NCI-H226 (cell line): ENCODE results near the gene PLCB1.

Experiments
- DNase-seq: peaks from one replicate; pipeline ENCODE4 v3.0.0-alpha.2; 2015

PLCB1 gene

GRCh38 chr20:8764344-8764962 is 632.4 kb downstream of the PLCB1 start:
- peak; percentile 30 for DNase-seq

- no peak for DNase-seq
Measured at GRCh38 chr20:8766868-8767390, 634.9 kb downstream of the PLCB1 start.

GRCh38 chr20:8774412-8774811 is 642.3 kb downstream of the PLCB1 start:
- no peak for DNase-seq

GRCh38 chr20:8777911-8778310 is 645.8 kb downstream of the PLCB1 start:
- no peak for DNase-seq

- no peak for DNase-seq
Measured at GRCh38 chr20:8778387-8778786, 646.3 kb downstream of the PLCB1 start.

- DNase-seq, result no peak
Measured at GRCh38 chr20:8780915-8781314, 648.8 kb downstream of the PLCB1 start.

- no peak for DNase-seq
Measured at GRCh38 chr20:8782804-8783203, 650.7 kb downstream of the PLCB1 start.

GRCh38 chr20:8783734-8784133 is 651.7 kb downstream of the PLCB1 start:
- DNase-seq, result no peak

- no peak for DNase-seq
Measured at GRCh38 chr20:8786383-8786782, 654.3 kb downstream of the PLCB1 start.

GRCh38 chr20:8787090-8787489 is 655.0 kb downstream of the PLCB1 start:
- peak; percentile 2 for DNase-seq

- DNase-seq, result no peak
Measured at GRCh38 chr20:8788275-8788674, 656.2 kb downstream of the PLCB1 start.

- DNase-seq, result peak; percentile 43
Measured at GRCh38 chr20:8788831-8789230, 656.8 kb downstream of the PLCB1 start.

- peak; percentile 2 for DNase-seq
Measured at GRCh38 chr20:8790442-8791074, 658.5 kb downstream of the PLCB1 start.

GRCh38 chr20:8795404-8795803 is 663.3 kb downstream of the PLCB1 start:
- DNase-seq, result no peak

- DNase-seq, result peak; percentile 3
Measured at GRCh38 chr20:8796088-8796660, 664.1 kb downstream of the PLCB1 start.

- peak; percentile 27 for DNase-seq
Measured at GRCh38 chr20:8798505-8798904, 666.4 kb downstream of the PLCB1 start.

- DNase-seq, result no peak
Measured at GRCh38 chr20:8800089-8800488, 668.0 kb downstream of the PLCB1 start.

GRCh38 chr20:8801686-8802085 is 669.6 kb downstream of the PLCB1 start:
- DNase-seq, result no peak

GRCh38 chr20:8803065-8803464 is 671.0 kb downstream of the PLCB1 start:
- DNase-seq, result no peak

GRCh38 chr20:8803941-8804340 is 671.9 kb downstream of the PLCB1 start:
- DNase-seq, result no peak

GRCh38 chr20:8805737-8806442 is 673.8 kb downstream of the PLCB1 start:
- no peak for DNase-seq

GRCh38 chr20:8807480-8808201 is 675.6 kb downstream of the PLCB1 start:
- DNase-seq, result no peak

- DNase-seq, result no peak
Measured at GRCh38 chr20:8808202-8808535, 676.1 kb downstream of the PLCB1 start.
